Measurements from ENCODE around the gene RABL6.

Gene RABL6

GRCh38 chr9:136846376-136847087, 38.8 kb downstream of the RABL6 start:
- DNase-seq (ENCODE audit: low spot score): no peak

- DNase-seq (ENCODE audit: low spot score): no peak
These were observed 39.5 kb downstream of the RABL6 start for GRCh38 chr9:136847088-136847825.

- peak; percentile 87 for DNase-seq (ENCODE audit: low spot score)
These were observed 40.2 kb downstream of the RABL6 start for GRCh38 chr9:136847826-136848392.

- peak; percentile 74 for DNase-seq (ENCODE audit: low spot score)
These were observed 40.8 kb downstream of the RABL6 start for GRCh38 chr9:136848393-136849037.

- peak; percentile 100 for DNase-seq (ENCODE audit: low spot score)
These were observed 41.6 kb downstream of the RABL6 start, which contains the start of gene PHPT1 for GRCh38 chr9:136849038-136849959. PHPT1 (plus strand) TSS chr9:136849409; CDS start chr9:136849431, 22 bp downstream.

GRCh38 chr9:136849960-136850865, 42.5 kb downstream of the RABL6 start:
- DNase-seq (ENCODE audit: low spot score): no peak

- DNase-seq (ENCODE audit: low spot score): no peak
These were observed 43.4 kb downstream of the RABL6 start for GRCh38 chr9:136850866-136851775.

GRCh38 chr9:136851941-136852663, 44.4 kb downstream of the RABL6 start, which contains the start of gene MAMDC4:
MAMDC4 (plus strand) TSS chr9:136852346; CDS start chr9:136852417, 71 bp downstream.
- no peak for DNase-seq (ENCODE audit: low spot score)

GRCh38 chr9:136852664-136853595, 45.2 kb downstream of the RABL6 start:
- DNase-seq (ENCODE audit: low spot score): no peak

- no peak for DNase-seq (ENCODE audit: low spot score)
These were observed 45.9 kb downstream of the RABL6 start for GRCh38 chr9:136853596-136854112.

- no peak for DNase-seq (ENCODE audit: low spot score)
These were observed 46.5 kb downstream of the RABL6 start for GRCh38 chr9:136854113-136854841.

- DNase-seq (ENCODE audit: low spot score): no peak
These were observed 47.2 kb downstream of the RABL6 start for GRCh38 chr9:136854842-136855460.

- DNase-seq (ENCODE audit: low spot score): no peak
These were observed 47.8 kb downstream of the RABL6 start for GRCh38 chr9:136855461-136856078.

GRCh38 chr9:136856079-136856476, 48.3 kb downstream of the RABL6 start:
- DNase-seq (ENCODE audit: low spot score): no peak

GRCh38 chr9:136856541-136857141, 48.9 kb downstream of the RABL6 start:
- no peak for DNase-seq (ENCODE audit: low spot score)

All from hepatic stellate cell (primary cell).